Measurements from ENCODE around the gene ASB7. TPM values are rescaled to one million over a fixed set of nuclear protein-coding genes. Genes with fewer than 3 reads are reported as not detected.
"Not testable (repeated sequence)": the region's sequence is repeated elsewhere in the genome, so short reads cannot be mapped to it uniquely, and the experiment has no call there.

Gene ASB7
- 10.9 TPM for total RNA-seq

GRCh38 chr15:100602064-100602822 is at the start of gene ASB7, which contains the start of gene LINS1:
Gene ASB7, plus strand, starts transcription at chr15:100602589. Its CDS starts 9,628 bp downstream, at chr15:100612217.
Gene LINS1, minus strand, starts transcription at chr15:100602184. Its CDS starts 21,342 bp downstream, at chr15:100580842.
- peak; percentile 98 for ATAC-seq
- DNase-seq (ENCODE audit: low spot score) = peak; percentile 100
- intact Hi-C loops (cut with DNase I) = no loop called here

- intact Hi-C loops (cut with DNase I) = no loop called here
- no peak for ATAC-seq
These were observed 48.9 kb upstream of the ASB7 start for GRCh38 chr15:100553468-100553867.

GRCh38 chr15:100558771-100559254 is 43.6 kb upstream of the ASB7 start:
- intact Hi-C loops (cut with DNase I) = no loop called here
- no peak for DNase-seq (ENCODE audit: low spot score)
- no peak for ATAC-seq

More at GRCh38 chr15:100553468-100553867, 48.9 kb upstream of the ASB7 start:
- no peak for DNase-seq (ENCODE audit: low spot score)

GRCh38 chr15:100559330-100559729 is 43.1 kb upstream of the ASB7 start:
- intact Hi-C loops (cut with DNase I) = no loop called here
- ATAC-seq (peak; percentile 83), DNase-seq (ENCODE audit: low spot score) (no peak)

GRCh38 chr15:100560323-100560722 is 42.1 kb upstream of the ASB7 start:
- no peak for DNase-seq (ENCODE audit: low spot score)
- no peak for ATAC-seq
- intact Hi-C loops (cut with DNase I) = no loop called here

- ATAC-seq (no peak), DNase-seq (ENCODE audit: low spot score) (no peak)
- intact Hi-C loops (cut with DNase I) = no loop called here
These were observed 36.8 kb upstream of the ASB7 start for GRCh38 chr15:100565591-100565990.

- intact Hi-C loops (cut with DNase I) = no loop called here
- ATAC-seq (no peak), DNase-seq (ENCODE audit: low spot score) (no peak)
These were observed 35.4 kb upstream of the ASB7 start for GRCh38 chr15:100566850-100567628.

- intact Hi-C loops (cut with DNase I) = no loop called here
- DNase-seq (ENCODE audit: low spot score) (no peak), ATAC-seq (no peak)
These were observed 33.0 kb upstream of the ASB7 start for GRCh38 chr15:100569391-100569790.

- intact Hi-C loops (cut with DNase I) = no loop called here
These were observed 32.1 kb upstream of the ASB7 start for GRCh38 chr15:100570275-100570674.

GRCh38 chr15:100570735-100571313 is 31.6 kb upstream of the ASB7 start:
- intact Hi-C loops (cut with DNase I) = no loop called here
- peak; percentile 61 for ATAC-seq
- no peak for DNase-seq (ENCODE audit: low spot score)

More at GRCh38 chr15:100570275-100570674, 32.1 kb upstream of the ASB7 start:
- ATAC-seq (no peak), DNase-seq (ENCODE audit: low spot score) (no peak)

- ATAC-seq = no peak
- intact Hi-C loops (cut with DNase I) = no loop called here
These were observed 30.7 kb upstream of the ASB7 start for GRCh38 chr15:100571592-100572167.

GRCh38 chr15:100572362-100572983 is 29.9 kb upstream of the ASB7 start:
- no peak for DNase-seq (ENCODE audit: low spot score)
- ATAC-seq = no peak
- intact Hi-C loops (cut with DNase I) = no loop called here

More at GRCh38 chr15:100571592-100572167, 30.7 kb upstream of the ASB7 start:
- DNase-seq (ENCODE audit: low spot score) = no peak

GRCh38 chr15:100573526-100573925 is 28.9 kb upstream of the ASB7 start:
- ATAC-seq (no peak), DNase-seq (ENCODE audit: low spot score) (no peak)
- intact Hi-C loops (cut with DNase I) = no loop called here

GRCh38 chr15:100580414-100580813 is 22.0 kb upstream of the ASB7 start:
- ATAC-seq = no peak
- intact Hi-C loops (cut with DNase I) = no loop called here
- no peak for DNase-seq (ENCODE audit: low spot score)

- no peak for DNase-seq (ENCODE audit: low spot score)
- intact Hi-C loops (cut with DNase I) = no loop called here
These were observed 13.6 kb upstream of the ASB7 start for GRCh38 chr15:100588638-100589242.

GRCh38 chr15:100591163-100591562 is 11.2 kb upstream of the ASB7 start:
- DNase-seq (ENCODE audit: low spot score); intact Hi-C loops (cut with DNase I); ATAC-seq: not testable (repeated sequence)

More at GRCh38 chr15:100588638-100589242, 13.6 kb upstream of the ASB7 start:
- ATAC-seq = no peak

- intact Hi-C loops (cut with DNase I) = no loop called here
- no peak for ATAC-seq
- no peak for DNase-seq (ENCODE audit: low spot score)
These were observed 10.6 kb upstream of the ASB7 start for GRCh38 chr15:100591835-100592234.

GRCh38 chr15:100592898-100593297 is 9.5 kb upstream of the ASB7 start:
- no peak for DNase-seq (ENCODE audit: low spot score)
- intact Hi-C loops (cut with DNase I) = no loop called here
- ATAC-seq = no peak

Measured in sciatic nerve (tissue), 2 donors.